HepG2 (cell line): ENCODE measurements around the gene GNG7. TPM values are rescaled to one million over a fixed set of nuclear protein-coding genes. Genes with fewer than 3 reads are reported as not detected.
A peak's percentile ranks its signal among the peaks of the same experiment; 100 is the strongest.

Experiments used
- HDAC6 ChIP-seq: fragments of 200-600 bp; sonication (generic); IDR thresholded peaks from 2 replicates; pipeline ENCODE4 v1.7.0; 2017; ENCODE audit warnings: mild to moderate bottlenecking, antibody characterized with exemption, low read length, low read depth
- HHEX ChIP-seq: IDR thresholded peaks from 2 replicates; pipeline ENCODE4 v1.6.1; 2016; ENCODE audit warnings: control low read depth
- HMGA1 ChIP-seq: sonication (generic); formaldehyde crosslinking; conservative IDR thresholded peaks from 2 replicates; pipeline ENCODE4 v1.4.0; 2020; ENCODE audit warnings: missing genetic modification reagents
- HMGXB3 ChIP-seq: sonication (generic); formaldehyde crosslinking; IDR thresholded peaks from 2 replicates; pipeline ENCODE4 v1.4.0; 2020; ENCODE audit warnings: missing genetic modification reagents, borderline replicate concordance
- NAIF1 ChIP-seq: sonication (generic); formaldehyde crosslinking; IDR thresholded peaks from 2 replicates; pipeline ENCODE4 v1.5.0; 2020; ENCODE audit warnings: mild to moderate bottlenecking, missing genetic modification reagents, borderline replicate concordance
- PHF20 ChIP-seq: sonication (generic); formaldehyde crosslinking; IDR thresholded peaks from 2 replicates; pipeline ENCODE4 v1.5.0; 2020; ENCODE audit warnings: mild to moderate bottlenecking, missing genetic modification reagents
- RFX5 ChIP-seq: IDR thresholded peaks from 2 replicates; pipeline ENCODE4 v1.6.1; 2011; ENCODE audit warnings: low read depth, low read length, improper control_type of control experiment
- U2AF2 ChIP-seq: fragments of 200-400 bp; formaldehyde crosslinking; IDR thresholded peaks from 2 replicates; pipeline ENCODE4 v1.6.1; 2017; ENCODE audit warnings: low read depth, mild to moderate bottlenecking, low read length
- ZHX2 ChIP-seq, 2 experiments: sonication (generic) in 1 of 2; formaldehyde crosslinking in 1 of 2; IDR thresholded peaks; 2 replicates each; pipeline versions ENCODE4 v1.6.1 to v1.9.0; 2014 to 2022; ENCODE audit warnings: antibody characterized with exemption in 1 of 2, borderline replicate concordance in 1 of 2, inconsistent platforms in 1 of 2, low read depth in 1 of 2, missing genetic modification reagents in 1 of 2
- ZNF121 ChIP-seq: sonication (generic); formaldehyde crosslinking; IDR thresholded peaks from 2 replicates; pipeline ENCODE4 v1.5.0; 2020; ENCODE audit warnings: mild to moderate bottlenecking, missing genetic modification reagents
- ZNF34 ChIP-seq: sonication (generic); formaldehyde crosslinking; IDR thresholded peaks from 2 replicates; pipeline ENCODE4 v1.4.0; 2020; ENCODE audit warnings: mild to moderate bottlenecking, missing genetic modification reagents, borderline replicate concordance
- ZNF557 ChIP-seq: sonication (generic); formaldehyde crosslinking; IDR thresholded peaks from 2 replicates; pipeline ENCODE4 v1.4.0; 2020; ENCODE audit warnings: missing genetic modification reagents
- ZNF563 ChIP-seq: sonication (generic); formaldehyde crosslinking; IDR thresholded peaks from 2 replicates; pipeline ENCODE4 v1.8.0; 2022; ENCODE audit warnings: mild to moderate bottlenecking, moderate library complexity, missing genetic modification reagents
- ZNF652 ChIP-seq: IDR thresholded peaks from 2 replicates; pipeline ENCODE4 v1.6.1; 2016; ENCODE audit warnings: low read depth, borderline replicate concordance
- ZNF670 ChIP-seq: sonication (generic); formaldehyde crosslinking; IDR thresholded peaks from 2 replicates; pipeline ENCODE4 v1.8.0; 2022; ENCODE audit warnings: mild to moderate bottlenecking, missing genetic modification reagents, borderline replicate concordance
- ZNF737 ChIP-seq: sonication (generic); formaldehyde crosslinking; IDR thresholded peaks from 2 replicates; pipeline ENCODE4 v1.5.0; 2020; ENCODE audit warnings: missing genetic modification reagents, mild to moderate bottlenecking, borderline replicate concordance
- ZNF770 ChIP-seq: sonication (generic); formaldehyde crosslinking; IDR thresholded peaks from 2 replicates; pipeline ENCODE4 v1.5.0; 2020; ENCODE audit warnings: mild to moderate bottlenecking, missing genetic modification reagents
- ZNF773 ChIP-seq: sonication (generic); formaldehyde crosslinking; IDR thresholded peaks from 2 replicates; pipeline ENCODE4 v1.4.0; 2020; ENCODE audit warnings: missing genetic modification reagents, borderline replicate concordance
- polyA plus RNA-seq, 8 experiments: library from polyadenylated mRNA; depleted of rRNA in 3 of 8; stranded (reverse) in 7 of 8; unstranded in 1 of 8; fragments of >200 nt; fragmentation: Illumina TruSeq in 4 of 8; extraction: Trizol in 4 of 8; gene quantifications; 2 replicates each; pipeline versions ENCODE4 v1.2.1 to v1.2.3, GENCODE V29; 2011 to 2016; ENCODE audit warnings: low read depth in 4 of 8, missing spikeins in 1 of 8, mixed read lengths in 1 of 8; ENCODE audit not compliant: insufficient read depth in 1 of 8
- total RNA-seq, 5 experiments: library from RNA; depleted of rRNA; stranded (reverse); fragments of >200 nt; fragmentation: Illumina TruSeq; extraction: Trizol; gene quantifications; 2 replicates each; pipeline ENCODE4 v1.2.3, GENCODE V29; 2016; ENCODE audit warnings: low read depth in 1 of 5

Gene GNG7
- total and polyA plus RNA-seq, 2 of the 13 experiments (the other 11 are each of a cell fraction or from before 2014, with no cell fraction given): 1.4 to 3.3 TPM

- TF ChIP-seq ZNF773 (CRISPR knock-in tag) (no peak), PHF20 (no peak), HMGA1 (CRISPR knock-in tag) (no peak), ZNF670 (no peak), HMGXB3 (0 out of 2 replicates have a peak, but pooled peaks have one; percentile 7), HDAC6 (no peak), ZNF34 (CRISPR knock-in tag) (no peak), ZNF652 (CRISPR knock-in tag) (no peak), ZNF563 (no peak), NAIF1 (CRISPR knock-in tag) (0 out of 2 replicates have a peak, but pooled peaks have one; percentile 8), ZNF770 (CRISPR knock-in tag) (peak; percentile 71), ZNF557 (CRISPR knock-in tag) (no peak), ZNF737 (CRISPR knock-in tag) (no peak), U2AF2 (no peak), HHEX (no peak), RFX5 (no peak), ZHX2 (IDR thresholded peaks at IDR 0.05; ENCODE audit: low read depth) (no peak), ZHX2 (CRISPR knock-in tag; IDR thresholded peaks at IDR 0.05; ENCODE audit: borderline replicate concordance) (no peak), ZNF121 (CRISPR knock-in tag) (peak; percentile 94)
These were observed 17.2 kb downstream of the GNG7 start (continued) for GRCh38 chr19:2685204-2685704.
